ENCODE measurements around the gene CHST8.

Gene CHST8

GRCh38 chr19:33749016-33749415 lies 127.3 kb downstream of the CHST8 start:
- no peak for DNase-seq

GRCh38 chr19:33749619-33750175 lies 127.9 kb downstream of the CHST8 start:
- DNase-seq = no peak

GRCh38 chr19:33750587-33751435 lies 129.1 kb downstream of the CHST8 start:
- peak; percentile 88 for DNase-seq

GRCh38 chr19:33751436-33751770 lies 129.7 kb downstream of the CHST8 start:
- DNase-seq = no peak

- no peak for DNase-seq
Observed at GRCh38 chr19:33752018-33752800, 130.5 kb downstream of the CHST8 start.

- no peak for DNase-seq
Observed at GRCh38 chr19:33752945-33753344, 131.2 kb downstream of the CHST8 start.

- DNase-seq = no peak
Observed at GRCh38 chr19:33754361-33754760, 132.6 kb downstream of the CHST8 start.

GRCh38 chr19:33755099-33756035 lies 133.6 kb downstream of the CHST8 start:
- DNase-seq = peak; percentile 11

- no peak for DNase-seq
Observed at GRCh38 chr19:33756177-33756576, 134.4 kb downstream of the CHST8 start.

- DNase-seq = no peak
Observed at GRCh38 chr19:33758541-33759013, 136.8 kb downstream of the CHST8 start.

- no peak for DNase-seq
Observed at GRCh38 chr19:33759356-33759755, 137.6 kb downstream of the CHST8 start.

GRCh38 chr19:33763633-33764371 lies 142.0 kb downstream of the CHST8 start:
- DNase-seq = no peak

- no peak for DNase-seq
Observed at GRCh38 chr19:33766623-33767022, 144.9 kb downstream of the CHST8 start.

- DNase-seq = no peak
Observed at GRCh38 chr19:33767898-33768413, 146.2 kb downstream of the CHST8 start.

- DNase-seq = no peak
Observed at GRCh38 chr19:33769208-33769607, 147.5 kb downstream of the CHST8 start.

GRCh38 chr19:33770107-33770506 lies 148.4 kb downstream of the CHST8 start:
- no peak for DNase-seq

GRCh38 chr19:33771384-33772101 lies 149.8 kb downstream of the CHST8 start:
- DNase-seq = peak; percentile 58

- no peak for DNase-seq
Observed at GRCh38 chr19:33772102-33772857, 150.5 kb downstream of the CHST8 start.

- no peak for DNase-seq
Observed at GRCh38 chr19:33772858-33773180, 151.1 kb downstream of the CHST8 start.

Measured in NCI-H1694 treated with DMSO at 0.1 percent for 48 hours (cell line).